GM18867 (cell line): Measurements from ENCODE around the gene NCEH1.
"Not testable (repeated sequence)": the region's sequence is repeated elsewhere in the genome, so short reads cannot be mapped to it uniquely, and the experiment has no call there.

Source experiments
- ATAC-seq: cut with Tn5 transposase; IDR thresholded peaks from one replicate; pipeline ENCODE4 v1.9.1; 2021; ENCODE audit warnings: mild to moderate bottlenecking, moderate library complexity; ENCODE audit not compliant: unreplicated experiment

The NCEH1 gene

GRCh38 chr3:172676196-172676922 lies 34.5 kb downstream of the NCEH1 start:
- ATAC-seq: no peak

DNA sequence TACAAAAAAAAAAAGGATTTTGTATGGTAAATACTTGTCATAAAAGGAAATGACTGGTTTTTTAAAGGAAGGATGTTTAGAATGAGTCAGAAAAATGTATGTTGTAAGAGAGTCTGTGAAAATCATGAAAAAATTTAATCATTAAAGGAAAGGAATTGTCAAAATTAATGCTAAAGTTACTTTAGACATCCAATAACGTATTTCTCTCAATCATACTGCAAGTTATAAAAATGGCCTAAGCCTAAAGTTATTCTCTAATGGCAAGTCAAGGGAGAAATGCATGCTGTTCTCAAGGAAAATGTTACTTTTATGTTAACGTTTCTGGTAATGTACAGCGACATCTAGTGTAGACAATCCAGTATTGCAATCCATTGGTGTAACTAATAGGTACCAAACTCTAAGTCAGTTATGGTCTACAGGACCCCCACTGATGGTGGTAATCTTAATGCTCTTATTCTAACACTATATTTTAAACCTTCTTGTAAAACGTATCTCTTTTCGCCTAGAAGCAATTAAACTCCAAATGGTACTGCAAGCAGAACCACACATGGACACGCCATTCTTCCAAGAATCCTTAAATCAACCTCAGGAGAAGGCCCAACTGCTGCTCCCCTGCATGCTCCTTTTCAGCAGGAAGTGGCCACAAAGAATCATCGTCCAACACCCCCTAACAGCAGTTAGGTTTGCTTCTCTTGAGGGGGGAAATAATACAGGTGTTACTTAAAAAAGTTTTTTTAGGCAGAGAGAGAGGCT lies 35.2 kb downstream of the NCEH1 start:
- ATAC-seq: peak; percentile 39

DNA sequence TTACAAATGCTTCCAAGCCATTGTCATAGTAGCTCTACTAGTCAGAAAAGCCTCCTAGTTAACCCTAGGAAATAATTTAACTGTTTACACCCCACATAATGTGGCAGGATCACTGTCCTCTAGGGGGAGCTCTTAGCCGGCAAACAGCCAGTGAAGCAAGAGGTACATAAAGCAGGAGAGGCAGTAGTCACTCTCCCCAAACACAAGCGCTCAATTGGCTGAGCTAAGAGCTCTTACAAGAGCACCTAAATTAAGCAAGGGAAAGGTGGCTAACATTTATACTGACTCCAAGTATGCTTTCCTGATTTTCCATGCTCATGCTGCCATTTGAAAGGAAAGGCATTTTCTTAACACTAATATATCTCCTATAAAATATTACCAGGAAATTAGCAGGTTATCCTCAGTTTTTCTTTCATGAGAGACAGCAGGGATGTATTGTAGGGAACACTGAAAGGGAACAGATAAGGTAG lies 37.6 kb downstream of the NCEH1 start:
- ATAC-seq: peak; percentile 67

DNA sequence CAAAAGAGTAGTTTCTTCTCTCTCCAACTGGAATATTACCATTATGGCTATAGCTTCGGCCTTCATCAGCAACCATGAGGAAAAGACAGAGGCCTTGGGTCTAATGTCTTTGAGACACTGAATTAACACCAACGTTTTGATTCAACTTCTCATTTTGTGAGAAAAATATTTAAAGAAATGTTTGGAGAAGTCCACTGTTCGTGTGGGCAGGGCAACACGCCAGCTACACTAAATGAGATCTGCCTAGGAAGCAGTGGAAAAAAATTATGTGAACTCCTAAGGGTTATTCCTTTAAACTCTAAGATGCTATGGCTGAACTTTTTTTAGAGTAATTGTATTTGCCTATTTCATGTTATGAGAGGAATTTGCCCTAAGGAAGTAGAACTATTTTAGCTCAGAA lies 41.8 kb downstream of the NCEH1 start:
- no peak for ATAC-seq

GRCh38 chr3:172666873-172667694 lies 43.8 kb downstream of the NCEH1 start:
- peak; percentile 98 for ATAC-seq

DNA sequence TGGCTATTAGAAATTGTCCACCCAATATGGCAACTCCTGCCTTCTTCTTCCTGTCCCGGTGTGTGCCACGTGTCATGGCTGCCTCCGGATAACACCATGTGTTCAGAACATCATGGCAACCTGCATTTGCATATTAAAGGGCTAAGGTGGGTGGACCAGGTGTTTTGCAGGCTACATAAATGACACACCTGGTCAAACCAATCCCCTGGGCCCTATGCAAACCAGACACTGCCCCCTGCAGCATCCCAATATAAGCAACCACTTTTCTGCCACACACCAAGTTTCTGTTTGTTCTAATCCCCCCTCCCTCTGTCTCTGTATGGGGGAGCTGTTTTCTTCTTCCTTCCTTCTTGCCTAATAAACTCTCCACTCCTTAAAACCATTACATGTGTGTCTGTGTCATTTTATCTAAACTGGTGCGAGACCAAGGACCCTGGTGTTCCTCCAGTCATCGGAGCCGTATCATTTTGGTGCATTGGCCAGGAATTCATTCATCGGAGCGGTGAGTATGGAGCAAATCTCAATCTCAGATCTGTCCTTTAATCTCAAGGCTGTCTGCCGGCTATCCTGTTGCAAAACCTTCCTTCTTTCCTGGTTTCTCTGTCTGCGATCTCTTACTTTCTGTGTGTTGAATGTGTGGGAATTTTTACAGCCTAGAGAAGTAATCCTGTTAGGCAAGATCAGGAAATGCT lies 44.5 kb downstream of the NCEH1 start:
- no peak for ATAC-seq

DNA sequence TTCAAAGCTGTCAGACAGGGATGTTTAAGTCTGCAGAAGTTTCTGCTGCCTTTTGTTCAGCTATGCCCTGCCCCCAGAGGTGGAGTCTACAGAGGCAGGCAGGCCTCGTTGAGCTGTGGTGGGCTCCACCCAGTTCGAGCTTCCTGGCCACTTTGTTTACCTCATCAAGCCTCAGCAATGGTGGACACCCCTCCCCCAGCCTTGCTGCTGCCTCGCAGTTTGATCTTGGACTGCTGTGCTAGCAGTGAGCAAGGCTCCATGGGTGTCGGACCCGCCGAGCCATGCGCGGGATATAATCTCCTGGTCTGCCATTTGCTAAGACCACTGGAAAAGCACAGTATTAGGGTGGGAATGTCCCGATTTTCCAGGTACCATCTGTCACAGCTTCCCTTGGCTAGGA lies 45.4 kb downstream of the NCEH1 start:
- not testable (repeated sequence) for ATAC-seq

GRCh38 chr3:172660421-172660820 lies 50.4 kb downstream of the NCEH1 start:
- not testable (repeated sequence) for ATAC-seq

- ATAC-seq: no peak
These were observed 51.4 kb downstream of the NCEH1 start for GRCh38 chr3:172659246-172660002.

- ATAC-seq: no peak
These were observed 52.3 kb downstream of the NCEH1 start for GRCh38 chr3:172658344-172659245.

- ATAC-seq: no peak
These were observed 54.3 kb downstream of the NCEH1 start for GRCh38 chr3:172656602-172657001.

GRCh38 chr3:172655388-172655787 lies 55.5 kb downstream of the NCEH1 start:
- no peak for ATAC-seq

- peak; percentile 56 for ATAC-seq
These were observed 56.4 kb downstream of the NCEH1 start for GRCh38 chr3:172654470-172654869.

DNA sequence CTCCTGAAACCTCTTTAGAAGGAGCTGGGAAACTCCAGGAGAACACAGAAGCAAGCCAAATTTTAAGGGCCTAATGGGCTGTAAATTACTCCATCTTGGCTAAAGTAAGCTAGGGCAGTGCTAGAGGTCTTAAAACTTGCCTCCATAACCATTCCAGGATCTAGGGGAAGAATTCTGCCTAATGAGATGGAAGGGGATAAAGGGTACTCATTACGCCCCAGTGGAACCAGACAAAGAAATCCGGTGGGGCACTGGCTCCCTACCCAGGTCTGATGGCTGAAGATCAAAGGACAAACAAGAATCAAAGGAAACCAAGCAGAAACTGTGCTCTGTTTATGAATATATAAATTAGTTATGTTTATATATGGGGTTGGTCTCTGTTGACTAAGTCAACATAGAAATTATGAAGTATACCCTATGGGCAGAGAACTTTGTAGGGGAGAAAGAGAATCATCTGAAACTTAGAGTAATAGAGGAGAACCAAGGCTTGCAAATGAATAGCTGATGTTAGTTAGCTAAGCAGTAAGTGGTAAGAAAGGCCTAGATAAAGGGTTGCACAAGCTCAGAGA lies 57.8 kb downstream of the NCEH1 start:
- no peak for ATAC-seq

- ATAC-seq: no peak
These were observed 58.8 kb downstream of the NCEH1 start for GRCh38 chr3:172651936-172652625.

- no peak for ATAC-seq
These were observed 60.9 kb downstream of the NCEH1 start for GRCh38 chr3:172649987-172650386.

- no peak for ATAC-seq
These were observed 62.1 kb downstream of the NCEH1 start for GRCh38 chr3:172648747-172649146.

GRCh38 chr3:172647823-172648222 lies 63.0 kb downstream of the NCEH1 start:
- no peak for ATAC-seq
